CD4-positive, alpha-beta T cell treated with Interleukin-17A for 1 hour (primary cell): ENCODE data around the gene LAMA5.

Experiments
- DNase-seq: peaks from one replicate; pipeline ENCODE4 v3.0.0-alpha.2; 2020

The LAMA5 gene

GRCh38 chr20:62403331-62403730 is 36.2 kb upstream of the LAMA5 start:
- no peak for DNase-seq

- no peak for DNase-seq
Measured at GRCh38 chr20:62402456-62403150, 35.5 kb upstream of the LAMA5 start.

- DNase-seq = no peak
Measured at GRCh38 chr20:62401331-62401779, 34.2 kb upstream of the LAMA5 start.

- no peak for DNase-seq
Measured at GRCh38 chr20:62400541-62400940, 33.4 kb upstream of the LAMA5 start.

- no peak for DNase-seq
Measured at GRCh38 chr20:62400021-62400420, 32.9 kb upstream of the LAMA5 start.

GRCh38 chr20:62398120-62398821 is 31.2 kb upstream of the LAMA5 start:
- no peak for DNase-seq

- DNase-seq = no peak
Measured at GRCh38 chr20:62396367-62397239, 29.5 kb upstream of the LAMA5 start.

- no peak for DNase-seq
Measured at GRCh38 chr20:62395311-62396242, 28.5 kb upstream of the LAMA5 start.

- no peak for DNase-seq
Measured at GRCh38 chr20:62394248-62395245, 27.4 kb upstream of the LAMA5 start.

- no peak for DNase-seq
Measured at GRCh38 chr20:62393830-62394229, 26.7 kb upstream of the LAMA5 start.

GRCh38 chr20:62393335-62393665 is 26.2 kb upstream of the LAMA5 start:
- no peak for DNase-seq

GRCh38 chr20:62392621-62393334 is 25.7 kb upstream of the LAMA5 start:
- no peak for DNase-seq

GRCh38 chr20:62392077-62392418 is 24.9 kb upstream of the LAMA5 start:
- no peak for DNase-seq

- no peak for DNase-seq
Measured at GRCh38 chr20:62391165-62392076, 24.3 kb upstream of the LAMA5 start.

GRCh38 chr20:62390317-62391164 is 23.4 kb upstream of the LAMA5 start:
- DNase-seq = no peak

- no peak for DNase-seq
Measured at GRCh38 chr20:62389601-62390087, 22.5 kb upstream of the LAMA5 start.

- no peak for DNase-seq
Measured at GRCh38 chr20:62388839-62389600, 21.9 kb upstream of the LAMA5 start.
